Astrocyte (in vitro differentiated cells and primary cell): ENCODE results near the gene SATB2. TPM values are rescaled to one million over a fixed set of nuclear protein-coding genes. Genes with fewer than 3 reads are reported as not detected.

ENCODE experiments used
- DNase-seq: peaks from one replicate; pipeline ENCODE4 v3.0.0-alpha.2; 2010; ENCODE audit warnings: low read depth
- FAIRE-seq: peaks from 2 replicates; lab custom pipeline; 2011; peaks lifted over from hg19 to GRCh38; lab: Jason Lieb, UNC
- H2AFZ ChIP-seq: 2 replicates; pipeline ENCODE4 v1.6.0; 2012; ENCODE audit warnings: low read depth, low read length, inconsistent platforms
- H3K27ac ChIP-seq: 2 replicates; pipeline ENCODE4 v1.5.1; 2011; ENCODE audit warnings: low read depth, low read length, inconsistent platforms
- H3K27me3 ChIP-seq: 2 replicates; pipeline ENCODE4 v1.6.0; 2011; ENCODE audit warnings: low read length, inconsistent platforms; ENCODE audit not compliant: insufficient read depth
- H3K36me3 ChIP-seq: 2 replicates; pipeline ENCODE4 v1.5.1; 2011; ENCODE audit warnings: low read length, inconsistent platforms; ENCODE audit not compliant: insufficient read depth
- H3K4me1 ChIP-seq: 2 replicates; pipeline ENCODE4 v1.5.1; 2011; ENCODE audit warnings: low read length, inconsistent platforms; ENCODE audit not compliant: insufficient read depth
- H3K4me2 ChIP-seq: 2 replicates; pipeline ENCODE4 v1.6.0; 2012; ENCODE audit warnings: low read length, inconsistent platforms
- H3K4me3 ChIP-seq: 2 replicates; pipeline ENCODE4 v1.5.1; 2011; ENCODE audit warnings: low read depth, mild to moderate bottlenecking, low read length, inconsistent platforms; ENCODE audit not compliant: insufficient read depth
- H3K79me2 ChIP-seq: 2 replicates; pipeline ENCODE4 v1.6.0; 2012; ENCODE audit warnings: mild to moderate bottlenecking, low read length, inconsistent platforms; ENCODE audit not compliant: insufficient read depth
- H3K9ac ChIP-seq: 2 replicates; pipeline ENCODE4 v1.6.0; 2012; ENCODE audit warnings: mild to moderate bottlenecking, low read length, inconsistent platforms
- H3K9me3 ChIP-seq: 2 replicates; pipeline ENCODE4 v1.5.1; 2012; ENCODE audit warnings: low read depth, mild to moderate bottlenecking, low read length, inconsistent platforms; ENCODE audit not compliant: insufficient read depth
- H4K20me1 ChIP-seq: 2 replicates; pipeline ENCODE4 v1.6.0; 2012; ENCODE audit warnings: low read length, inconsistent platforms; ENCODE audit not compliant: insufficient read depth
- H3K27ac Mint-ChIP-seq: one replicate; pipeline ENCODE4 v1.8.0; 2021; ENCODE audit warnings: mild to moderate bottlenecking, mixed read lengths; ENCODE audit not compliant: unreplicated experiment
- H3K27me3 Mint-ChIP-seq: one replicate; pipeline ENCODE4 v1.8.0; 2021; ENCODE audit warnings: low read depth, mixed read lengths; ENCODE audit not compliant: unreplicated experiment
- H3K36me3 Mint-ChIP-seq: one replicate; pipeline ENCODE4 v1.8.0; 2021; ENCODE audit warnings: low read depth, mixed read lengths; ENCODE audit not compliant: unreplicated experiment
- H3K4me1 Mint-ChIP-seq: one replicate; pipeline ENCODE4 v1.8.0; 2021; ENCODE audit warnings: low read depth, mixed read lengths; ENCODE audit not compliant: unreplicated experiment
- H3K4me3 Mint-ChIP-seq: one replicate; pipeline ENCODE4 v1.8.0; 2021; ENCODE audit warnings: mild to moderate bottlenecking, moderate library complexity, mixed read lengths; ENCODE audit not compliant: unreplicated experiment
- H3K9me3 Mint-ChIP-seq: one replicate; pipeline ENCODE4 v1.8.0; 2021; ENCODE audit warnings: mild to moderate bottlenecking, mixed read lengths; ENCODE audit not compliant: unreplicated experiment
- EZH2 ChIP-seq: IDR thresholded peaks from 2 replicates; pipeline ENCODE4 v1.6.1; 2012; ENCODE audit warnings: mild to moderate bottlenecking, low read length, inconsistent platforms; ENCODE audit not compliant: insufficient read depth
- total RNA-seq: library from RNA; stranded (reverse); gene quantifications from 2 replicates; pipeline ENCODE4 v1.2.1, GENCODE V29; 2021
- TF ChIP-seq, protein P1 (sequence below): IDR thresholded peaks from 2 replicates; pipeline ENCODE4 v1.5.1; 2011; ENCODE audit warnings: low read depth, mild to moderate bottlenecking, inconsistent platforms, low read length, moderate library complexity; ENCODE audit not compliant: insufficient read depth

Gene SATB2
- total RNA-seq, 1 donor from 2014 or later = 12.3 TPM

DNA sequence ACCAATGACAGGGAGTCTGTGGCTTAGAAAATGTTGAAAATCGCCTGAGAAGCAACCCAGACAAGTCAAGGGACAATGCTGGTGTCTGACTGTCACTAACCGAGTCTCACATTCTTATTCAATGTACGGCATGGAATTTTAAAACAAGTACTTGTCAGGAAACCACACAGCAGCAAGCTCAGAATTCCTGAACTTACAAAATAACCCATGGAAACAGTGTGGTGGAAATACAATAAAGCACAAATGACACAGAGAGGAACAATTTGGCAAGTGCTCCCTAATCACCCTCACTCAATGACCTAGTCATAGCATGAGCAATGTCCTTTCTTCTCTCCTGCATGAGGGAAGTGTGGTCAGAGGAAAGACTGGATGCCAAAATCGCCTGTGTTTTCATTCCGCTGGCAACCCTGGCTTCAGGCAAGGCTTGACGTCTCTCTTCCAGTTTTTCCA is 154.0 kb downstream of the SATB2 start:
- TF ChIP-seq EZH2 = no peak
- TF ChIP-seq, protein P1, sequence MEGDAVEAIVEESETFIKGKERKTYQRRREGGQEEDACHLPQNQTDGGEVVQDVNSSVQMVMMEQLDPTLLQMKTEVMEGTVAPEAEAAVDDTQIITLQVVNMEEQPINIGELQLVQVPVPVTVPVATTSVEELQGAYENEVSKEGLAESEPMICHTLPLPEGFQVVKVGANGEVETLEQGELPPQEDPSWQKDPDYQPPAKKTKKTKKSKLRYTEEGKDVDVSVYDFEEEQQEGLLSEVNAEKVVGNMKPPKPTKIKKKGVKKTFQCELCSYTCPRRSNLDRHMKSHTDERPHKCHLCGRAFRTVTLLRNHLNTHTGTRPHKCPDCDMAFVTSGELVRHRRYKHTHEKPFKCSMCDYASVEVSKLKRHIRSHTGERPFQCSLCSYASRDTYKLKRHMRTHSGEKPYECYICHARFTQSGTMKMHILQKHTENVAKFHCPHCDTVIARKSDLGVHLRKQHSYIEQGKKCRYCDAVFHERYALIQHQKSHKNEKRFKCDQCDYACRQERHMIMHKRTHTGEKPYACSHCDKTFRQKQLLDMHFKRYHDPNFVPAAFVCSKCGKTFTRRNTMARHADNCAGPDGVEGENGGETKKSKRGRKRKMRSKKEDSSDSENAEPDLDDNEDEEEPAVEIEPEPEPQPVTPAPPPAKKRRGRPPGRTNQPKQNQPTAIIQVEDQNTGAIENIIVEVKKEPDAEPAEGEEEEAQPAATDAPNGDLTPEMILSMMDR = no peak
- H3K4me3 ChIP-seq = peak overlapping the region; percentile 17
- no peaks in the 10 kb centered on the region for H3K9me3 Mint-ChIP-seq
- no peaks in the 10 kb centered on the region for H3K27me3 Mint-ChIP-seq
- peaks cover 20% of the 10 kb centered on the region for H3K4me1 Mint-ChIP-seq
- peak overlapping the region; percentile 75 for H3K9ac ChIP-seq
- no peaks in the 10 kb centered on the region for H3K27me3 ChIP-seq
- no peaks in the 10 kb centered on the region for H3K79me2 ChIP-seq
- peaks cover 23% of the 10 kb centered on the region for H3K4me1 ChIP-seq
- peaks cover 2% of the 10 kb centered on the region for H3K36me3 Mint-ChIP-seq
- no peaks in the 10 kb centered on the region for H3K9me3 ChIP-seq
- H3K27ac ChIP-seq = peak overlapping the region; percentile 94
- FAIRE-seq = peak; percentile 99
- H2AFZ ChIP-seq = no peak overlapping the region
- H3K4me3 Mint-ChIP-seq = peak overlapping the region; percentile 21
- H3K36me3 ChIP-seq = no peaks in the 10 kb centered on the region
- DNase-seq = peak; percentile 100
- H3K27ac Mint-ChIP-seq = peak overlapping the region; percentile 96
- H4K20me1 ChIP-seq = no peaks in the 10 kb centered on the region
- H3K4me2 ChIP-seq = peak overlapping the region; percentile 79

GRCh38 chr2:199302851-199303250 is 154.9 kb downstream of the SATB2 start:
- no peak overlapping the region for H2AFZ ChIP-seq
- H3K9ac ChIP-seq = peak overlapping the region; percentile 75
- Mint-ChIP-seq H3K27ac (peak overlapping the region; percentile 96), H3K4me1 (peaks cover 20% of the 10 kb centered on the region), H3K4me3 (peak overlapping the region; percentile 0), H3K36me3 (peaks cover 4% of the 10 kb centered on the region), H3K27me3 (no peaks in the 10 kb centered on the region), H3K9me3 (no peaks in the 10 kb centered on the region)
- TF ChIP-seq, protein P1 = no peak
- no peak for TF ChIP-seq EZH2
- no peaks in the 10 kb centered on the region for H3K36me3 ChIP-seq
- H3K4me2 ChIP-seq = peak overlapping the region; percentile 79
- no peaks in the 10 kb centered on the region for H3K9me3 ChIP-seq
- FAIRE-seq = peak; percentile 55
- H3K4me1 ChIP-seq = peaks cover 23% of the 10 kb centered on the region
- no peaks in the 10 kb centered on the region for H3K27me3 ChIP-seq
- peak; percentile 81 for DNase-seq
- no peaks in the 10 kb centered on the region for H4K20me1 ChIP-seq
- H3K4me3 ChIP-seq = no peak overlapping the region
- no peaks in the 10 kb centered on the region for H3K79me2 ChIP-seq
- peak overlapping the region; percentile 94 for H3K27ac ChIP-seq

DNA sequence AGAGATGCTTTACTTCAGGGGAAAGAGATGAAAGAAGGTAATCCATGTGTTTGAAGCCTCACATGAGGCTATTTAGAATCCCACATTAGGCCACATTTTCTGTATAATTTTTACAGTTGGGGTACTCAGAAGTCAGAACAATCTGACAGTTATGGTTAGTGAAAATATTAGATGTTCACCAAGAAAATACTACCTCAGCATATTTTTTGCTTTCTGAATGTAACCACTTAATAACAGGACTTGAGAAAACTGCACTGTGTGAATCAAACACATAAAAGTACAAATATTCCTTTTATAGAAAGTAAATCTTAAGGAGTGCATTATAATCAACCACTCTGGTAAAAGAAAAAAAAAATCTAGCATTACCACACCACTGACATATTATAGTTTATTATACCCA is 169.3 kb downstream of the SATB2 start:
- no peaks in the 10 kb centered on the region for H3K9me3 Mint-ChIP-seq
- DNase-seq (no peak), FAIRE-seq (no peak)
- H3K27me3 ChIP-seq = no peaks in the 10 kb centered on the region
- no peaks in the 10 kb centered on the region for H3K9me3 ChIP-seq
- H3K4me1 Mint-ChIP-seq = no peaks in the 10 kb centered on the region
- H3K4me1 ChIP-seq = no peaks in the 10 kb centered on the region
- no peaks in the 10 kb centered on the region for H4K20me1 ChIP-seq
- H3K9ac ChIP-seq = no peak overlapping the region
- H2AFZ ChIP-seq = no peak overlapping the region
- no peaks in the 10 kb centered on the region for H3K27me3 Mint-ChIP-seq
- no peak overlapping the region for H3K4me2 ChIP-seq
- H3K36me3 ChIP-seq = no peaks in the 10 kb centered on the region
- H3K4me3 ChIP-seq = no peak overlapping the region
- H3K4me3 Mint-ChIP-seq = no peak overlapping the region
- peaks cover 2% of the 10 kb centered on the region for H3K36me3 Mint-ChIP-seq
- no peak overlapping the region for H3K27ac ChIP-seq
- no peak overlapping the region for H3K27ac Mint-ChIP-seq
- TF ChIP-seq EZH2 = no peak
- TF ChIP-seq, protein P1 = no peak
- no peaks in the 10 kb centered on the region for H3K79me2 ChIP-seq
